Endothelial cell of umbilical vein (primary cell): ENCODE measurements around the gene BCL7C. TPM values are rescaled to one million over a fixed set of nuclear protein-coding genes. Genes with fewer than 3 reads are reported as not detected.

Experiments
- BruUV-seq: library from RNA; stranded (reverse); fragments of 400-500 nt; replicated peaks from 2 replicates; lab custom pipeline; 2021; lab: Mats Ljungman, UMichigan
- CTCF ChIA-PET: fragments of 300-600, 350-600 bp; sonication (Branson Sonifier 250); formaldehyde crosslinking; loops from one replicate; lab custom pipeline; 2021; ENCODE audit warnings: antibody characterized with exemption, inconsistent platforms; lab: Charles Lee
- POLR2A ChIA-PET: fragments of 300-600, 350-600 bp; sonication (Branson Sonifier 250); formaldehyde crosslinking; loops from one replicate; lab custom pipeline; 2021; ENCODE audit warnings: antibody characterized with exemption, inconsistent platforms; lab: Charles Lee
- DNase-seq: peaks from one replicate; pipeline ENCODE4 v3.0.0-alpha.2; 2011; ENCODE audit warnings: low read depth, low spot score
- FAIRE-seq: peaks from 2 replicates; lab custom pipeline; 2011; peaks lifted over from hg19 to GRCh38; lab: Jason Lieb, UNC
- H2AFZ ChIP-seq: 2 replicates; pipeline ENCODE4 v1.6.0; 2012; ENCODE audit warnings: low read depth, low read length, control low read depth, inconsistent platforms
- H3K27ac ChIP-seq: 2 replicates; pipeline ENCODE4 v1.5.1; 2011; ENCODE audit warnings: low read depth, mild to moderate bottlenecking, control low read depth, low read length, moderate library complexity; ENCODE audit not compliant: insufficient read depth
- H3K27me3 ChIP-seq, 2 experiments: 2 replicates each; pipeline versions ENCODE4 v1.6.0 to v1.6.1; 2011; ENCODE audit warnings: low read length in 2 of 2, mixed read lengths in 1 of 2; ENCODE audit not compliant: control insufficient read depth in 2 of 2, insufficient read depth in 2 of 2
- H3K36me3 ChIP-seq, 2 experiments: 2 replicates in 1 of 2; 3 replicates in 1 of 2; pipeline ENCODE4 v1.5.1; 2011; ENCODE audit warnings: low read length in 2 of 2, mild to moderate bottlenecking in 1 of 2, moderate library complexity in 1 of 2; ENCODE audit not compliant: control insufficient read depth in 2 of 2, insufficient read depth in 2 of 2; ENCODE audit errors: extremely low read depth in 1 of 2
- H3K4me1 ChIP-seq: 3 replicates; pipeline ENCODE4 v1.5.1; 2011; ENCODE audit warnings: mild to moderate bottlenecking, low read length; ENCODE audit not compliant: control insufficient read depth, insufficient read depth; ENCODE audit errors: extremely low read depth
- H3K4me2 ChIP-seq: 2 replicates; pipeline ENCODE4 v1.6.1; 2011; ENCODE audit warnings: low read length, control low read depth, mixed read lengths; ENCODE audit not compliant: insufficient read depth
- H3K4me3 ChIP-seq, 3 experiments: fragments of 200-600 bp in 1 of 3; sonication (generic), shearing (Covaris generic) in 1 of 3; replicated peaks in 1 of 3; 2 replicates each; pipeline ENCODE4 v1.5.1; 2011 to 2016; ENCODE audit warnings: control low read depth in 3 of 3, low read length in 3 of 3, mild to moderate bottlenecking in 2 of 3, inconsistent platforms in 1 of 3, low read depth in 1 of 3, moderate library complexity in 1 of 3; ENCODE audit not compliant: insufficient read depth in 1 of 3
- H3K79me2 ChIP-seq: 2 replicates; pipeline ENCODE4 v1.6.0; 2012; ENCODE audit warnings: low read length, inconsistent platforms; ENCODE audit not compliant: control insufficient read depth, insufficient read depth
- H3K9ac ChIP-seq: replicated peaks from 2 replicates; pipeline ENCODE3; 2011; ENCODE audit warnings: low read length, control low read depth; ENCODE audit not compliant: insufficient read depth; ENCODE audit errors: extremely low read depth
- H3K9me1 ChIP-seq: replicated peaks from 3 replicates; pipeline ENCODE4 v1.6.0; 2011; ENCODE audit warnings: mild to moderate bottlenecking, low read length; ENCODE audit not compliant: control insufficient read depth, insufficient read depth; ENCODE audit errors: extremely low read depth
- H3K9me3 ChIP-seq: replicated peaks from 2 replicates; pipeline ENCODE4 v1.5.1; 2012; ENCODE audit warnings: low read length, inconsistent platforms; ENCODE audit not compliant: control insufficient read depth, insufficient read depth
- H4K20me1 ChIP-seq: replicated peaks from 2 replicates; pipeline ENCODE3; 2011; ENCODE audit warnings: mild to moderate bottlenecking, low read length; ENCODE audit not compliant: control insufficient read depth, insufficient read depth; ENCODE audit errors: extremely low read depth
- CTCF ChIP-seq, 2 donors: IDR thresholded peaks; 1 replicate in 1 of 2; 2 replicates in 1 of 2; pipeline ENCODE4 v1.5.1; 2011; ENCODE audit warnings: low read length in 2 of 2, mild to moderate bottlenecking in 2 of 2, moderate library complexity in 2 of 2, control low read depth in 1 of 2, inconsistent platforms in 1 of 2, low read depth in 1 of 2; ENCODE audit not compliant: insufficient read depth in 1 of 2; ENCODE audit errors: extremely low read depth in 1 of 2
- EZH2 ChIP-seq: IDR thresholded peaks from 2 replicates; pipeline ENCODE4 v1.6.1; 2012; ENCODE audit warnings: borderline replicate concordance, low read depth, mild to moderate bottlenecking, moderate library complexity, low read length, inconsistent platforms; ENCODE audit not compliant: severe bottlenecking
- FOS ChIP-seq: IDR thresholded peaks from 2 replicates; pipeline ENCODE4 v1.6.1; 2011; ENCODE audit warnings: mild to moderate bottlenecking, low read length, moderate library complexity, borderline replicate concordance; ENCODE audit not compliant: insufficient read depth
- GATA2 ChIP-seq: IDR thresholded peaks from 2 replicates; pipeline ENCODE4 v1.7.0; 2011; ENCODE audit warnings: low read depth, mild to moderate bottlenecking, moderate library complexity, mixed read lengths, low read length; ENCODE audit not compliant: insufficient read length, insufficient read depth
- JUN ChIP-seq: IDR thresholded peaks from 2 replicates; pipeline ENCODE4 v1.6.1; 2011; ENCODE audit warnings: borderline replicate concordance, low read depth; ENCODE audit not compliant: insufficient read length, insufficient read depth
- MAX ChIP-seq: IDR thresholded peaks from 2 replicates; pipeline ENCODE4 v1.6.1; 2011; ENCODE audit not compliant: insufficient read depth, insufficient read length
- MYC ChIP-seq: IDR thresholded peaks from one replicate; pipeline ENCODE4 v1.6.1; 2011; ENCODE audit warnings: mild to moderate bottlenecking, low read depth, low read length
- POLR2A ChIP-seq: IDR thresholded peaks from 2 replicates; pipeline ENCODE4 v1.6.1; 2012; ENCODE audit warnings: low read depth, mild to moderate bottlenecking, control low read depth, low read length
- POLR2AphosphoS5 ChIP-seq: IDR thresholded peaks from 2 replicates; pipeline ENCODE4 v1.6.1; 2012; ENCODE audit warnings: low read depth, mild to moderate bottlenecking, control low read depth, low read length, moderate library complexity; ENCODE audit not compliant: insufficient read depth
- dilution Hi-C: fragments of 300-500 bp; cut with MboI; formaldehyde crosslinking; loops from one replicate; pipeline ENCODE4 v1.15.0; 2019; ENCODE audit warnings: low sequenced_read_pairs; ENCODE audit not compliant: extremely low pct_ligation_motif_present
- intact Hi-C: fragments of 100-400 bp; cut with micrococcal nuclease; formaldehyde crosslinking; loops from one replicate; pipeline ENCODE4 v1.10.0; 2022
- polyA plus RNA-seq, 4 experiments: library from polyadenylated mRNA; depleted of rRNA in 3 of 4; stranded (reverse) in 3 of 4; unstranded in 1 of 4; fragments of >200 nt; gene quantifications; 2 replicates each; pipeline versions ENCODE4 v1.2.1 to v1.2.3, GENCODE V29; 2011 to 2012; ENCODE audit warnings: missing spikeins in 1 of 4
- total RNA-seq: library from RNA; stranded (reverse); gene quantifications from 2 replicates; pipeline ENCODE4 v1.2.3, GENCODE V29; 2021

BCL7C gene
- total and polyA plus RNA-seq, 2 donors (not counting 3 experiments of a cell fraction or from before 2014, with no cell fraction given): 30.2 to 38.3 TPM

DNA sequence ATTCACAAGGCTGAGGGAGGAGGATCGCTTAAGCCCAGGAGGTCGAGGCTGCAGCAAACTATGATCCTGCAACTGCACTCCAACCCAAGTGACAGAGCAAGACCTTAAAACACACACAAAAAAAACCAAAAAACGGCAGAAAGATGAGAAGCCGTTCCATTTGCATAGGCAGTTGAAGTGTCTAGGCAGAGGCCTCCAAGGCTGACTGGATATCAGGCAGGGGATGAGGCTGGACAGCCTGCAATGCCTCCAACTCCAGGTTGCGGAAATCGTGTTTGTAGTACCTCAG lies 27.5 kb upstream of the BCL7C start:
- Histone ChIP-seq H3K79me2 (no peaks in the 10 kb centered on the region), H3K9me1 (no peaks in the 10 kb centered on the region), H3K4me3 (no peak overlapping the region), H3K27ac (no peak overlapping the region), H3K9ac (no peak overlapping the region), H3K36me3 (peaks cover 0 to 1% of the 10 kb centered on the region in 2 experiments), H4K20me1 (no peaks in the 10 kb centered on the region), H2AFZ (no peak overlapping the region), H3K4me2 (no peak overlapping the region), H3K4me1 (peaks cover 2% of the 10 kb centered on the region), H3K9me3 (no peaks in the 10 kb centered on the region), H3K27me3 (no peaks in the 10 kb centered on the region)
- intact Hi-C loops (loop anchor here (1.0 to 5.0 kb wide), 3 partner anchors 77 to 159 kb away; partner anchors contain the start of genes CFAP119 and RNF40), dilution Hi-C loops (no loop called here)
- DNase-seq (no peak), FAIRE-seq (no peak)
- TF ChIP-seq POLR2AphosphoS5 (no peak), MAX (no peak), EZH2 (no peak), CTCF (IDR thresholded peaks at IDR 0.05; ENCODE audit: extremely low read depth in 1 of 2, insufficient read depth in 1 of 2, low read depth in 1 of 2, low read length in 2 of 2) (no peak), GATA2 (no peak), POLR2A (no peak), JUN (no peak), MYC (no peak), FOS (no peak)
- no TSS peak for BruUV-seq
- POLR2A ChIA-PET: no interaction called here
- CTCF ChIA-PET: interaction anchor here (2.2 to 2.7 kb wide), 2 partner anchors 20 to 77 kb away, joined by 9 to 24 read pairs; no protein-coding TSS in a partner anchor
